GM12874 (cell line): Measurements from ENCODE around the gene EIF3A.

Experiments
- TF ChIP-seq, protein P1 (sequence below): IDR thresholded peaks from 2 replicates; pipeline ENCODE4 v1.5.1; 2011; ENCODE audit warnings: low read depth, mild to moderate bottlenecking, control low read depth, low read length, moderate library complexity; ENCODE audit not compliant: insufficient read depth

EIF3A gene

DNA sequence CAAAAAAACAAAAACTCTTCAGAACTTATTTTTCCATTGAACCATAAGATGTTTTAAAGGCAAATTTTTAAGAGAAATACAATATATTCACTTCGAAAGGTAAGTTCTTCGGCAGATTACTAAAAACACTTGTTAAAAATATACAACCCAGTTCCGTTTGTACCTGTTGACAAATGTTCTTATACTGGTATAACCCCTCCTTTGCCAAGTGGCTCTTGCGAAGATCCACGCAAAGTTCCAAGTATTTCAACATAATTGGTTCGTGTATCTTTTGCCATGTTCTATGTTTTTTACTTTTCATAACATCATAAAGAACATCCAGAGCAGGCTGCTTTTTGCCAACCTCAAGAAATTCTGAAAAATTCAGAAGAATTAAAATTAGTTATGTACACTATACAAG is 7.0 kb downstream of the EIF3A start:
- TF ChIP-seq, protein P1, sequence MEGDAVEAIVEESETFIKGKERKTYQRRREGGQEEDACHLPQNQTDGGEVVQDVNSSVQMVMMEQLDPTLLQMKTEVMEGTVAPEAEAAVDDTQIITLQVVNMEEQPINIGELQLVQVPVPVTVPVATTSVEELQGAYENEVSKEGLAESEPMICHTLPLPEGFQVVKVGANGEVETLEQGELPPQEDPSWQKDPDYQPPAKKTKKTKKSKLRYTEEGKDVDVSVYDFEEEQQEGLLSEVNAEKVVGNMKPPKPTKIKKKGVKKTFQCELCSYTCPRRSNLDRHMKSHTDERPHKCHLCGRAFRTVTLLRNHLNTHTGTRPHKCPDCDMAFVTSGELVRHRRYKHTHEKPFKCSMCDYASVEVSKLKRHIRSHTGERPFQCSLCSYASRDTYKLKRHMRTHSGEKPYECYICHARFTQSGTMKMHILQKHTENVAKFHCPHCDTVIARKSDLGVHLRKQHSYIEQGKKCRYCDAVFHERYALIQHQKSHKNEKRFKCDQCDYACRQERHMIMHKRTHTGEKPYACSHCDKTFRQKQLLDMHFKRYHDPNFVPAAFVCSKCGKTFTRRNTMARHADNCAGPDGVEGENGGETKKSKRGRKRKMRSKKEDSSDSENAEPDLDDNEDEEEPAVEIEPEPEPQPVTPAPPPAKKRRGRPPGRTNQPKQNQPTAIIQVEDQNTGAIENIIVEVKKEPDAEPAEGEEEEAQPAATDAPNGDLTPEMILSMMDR: no peak

DNA sequence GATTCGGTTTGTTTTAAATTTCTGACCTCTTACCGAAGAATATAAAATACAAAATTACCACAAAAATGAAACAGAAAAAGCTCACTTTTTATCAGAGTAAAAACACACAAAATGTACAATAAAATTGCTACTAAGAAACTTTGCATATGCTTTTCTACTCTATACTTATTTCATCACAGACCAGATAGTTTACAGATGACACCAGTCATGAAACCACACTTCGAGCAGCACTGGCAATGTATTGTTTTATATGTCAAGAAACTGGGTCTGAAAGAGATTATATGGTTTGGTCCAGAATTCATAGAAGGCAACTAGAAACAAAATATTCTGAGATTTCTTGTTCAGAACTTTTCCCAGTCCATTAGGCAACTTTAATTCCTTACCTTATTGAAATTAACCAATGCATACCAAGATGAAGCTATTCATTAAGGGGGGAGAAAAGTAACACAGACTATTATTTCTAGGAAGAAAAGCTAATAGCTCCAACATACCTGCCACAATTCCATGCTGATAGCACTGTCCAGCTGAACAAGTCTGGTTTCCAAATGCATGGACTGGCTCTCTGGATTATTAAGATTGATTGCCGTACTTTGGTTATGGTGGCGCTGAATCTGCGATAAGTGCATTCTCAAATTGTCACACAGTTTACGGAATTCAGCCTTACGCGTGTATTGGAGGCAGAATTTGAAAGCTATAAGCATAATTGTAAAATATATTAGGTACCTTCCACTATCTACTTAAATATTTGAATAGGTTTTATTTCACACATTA is 10.0 kb downstream of the EIF3A start:
- TF ChIP-seq, protein P1: no peak

DNA sequence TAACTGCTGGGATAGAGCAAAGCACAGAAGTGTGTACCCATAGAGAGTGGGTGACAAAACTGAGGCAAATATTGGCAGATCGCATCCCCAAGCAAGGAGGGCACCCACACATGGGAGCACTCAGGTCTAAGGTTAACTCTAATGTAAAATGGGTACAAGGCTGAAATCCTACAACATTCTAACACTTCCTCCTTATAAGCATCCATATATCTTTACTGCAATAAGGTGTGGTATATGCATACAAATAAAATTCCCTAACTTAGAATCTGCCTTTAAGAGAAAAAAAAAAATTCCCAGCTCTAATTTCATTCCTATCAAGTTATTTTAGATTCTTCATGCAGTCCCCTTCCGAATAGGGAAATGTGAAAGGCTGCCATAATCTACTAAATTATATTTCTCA is 18.7 kb downstream of the EIF3A start:
- TF ChIP-seq, protein P1: no peak

DNA sequence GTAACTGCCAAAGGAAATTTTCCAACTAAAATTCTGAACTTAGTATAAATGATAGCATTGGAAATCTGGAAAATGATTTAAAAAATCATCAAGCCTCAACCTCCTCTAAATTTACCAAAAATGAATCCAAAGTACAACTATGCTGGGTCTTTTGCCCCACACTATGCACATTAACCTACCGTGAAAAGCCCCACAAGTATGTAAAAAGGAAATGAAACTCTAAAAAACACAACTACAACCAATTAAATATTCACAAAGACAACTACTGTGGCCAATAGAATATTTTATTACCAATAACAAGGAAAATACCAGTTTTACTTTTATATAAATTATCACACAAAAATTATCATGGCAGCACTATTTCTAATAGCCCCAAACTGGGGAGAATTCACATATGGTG is 19.3 kb downstream of the EIF3A start:
- TF ChIP-seq, protein P1: no peak

DNA sequence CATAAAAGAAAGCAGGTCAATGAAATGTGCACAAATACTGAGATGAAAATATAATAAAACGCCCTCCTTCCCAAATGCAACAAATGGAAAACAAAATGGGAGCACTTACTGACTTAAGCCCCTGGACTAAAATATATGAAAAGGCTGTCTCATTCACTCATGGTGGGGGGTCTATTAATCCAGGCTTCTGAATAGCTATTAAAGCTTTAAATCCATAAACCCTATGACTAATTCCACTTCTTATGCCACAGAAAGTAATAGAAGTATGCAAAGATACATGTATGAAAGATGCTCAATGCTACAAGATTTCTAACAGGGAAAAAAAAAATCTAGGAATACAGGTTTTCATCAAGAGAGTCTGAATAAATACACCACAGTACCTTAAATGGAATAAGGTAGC is 20.5 kb downstream of the EIF3A start:
- TF ChIP-seq, protein P1: no peak

DNA sequence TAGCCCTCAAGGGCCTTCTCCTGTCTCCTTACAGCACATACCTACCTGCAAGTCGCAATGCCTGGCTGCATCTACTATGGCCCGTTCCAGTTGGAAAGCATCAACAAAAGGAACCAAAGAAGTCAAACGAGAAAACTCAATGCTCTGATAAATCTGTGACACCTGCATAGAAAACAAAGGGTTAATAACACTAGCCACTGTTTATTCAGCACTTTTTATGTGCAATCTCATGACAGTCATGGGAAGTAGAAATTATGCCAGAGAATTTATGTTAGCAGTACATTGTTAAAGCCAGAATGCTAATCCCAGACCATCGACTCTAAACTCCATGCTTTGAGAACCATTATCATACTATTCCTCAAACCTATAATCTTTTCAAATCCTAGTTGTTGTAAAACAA is 21.1 kb downstream of the EIF3A start:
- TF ChIP-seq, protein P1: no peak

DNA sequence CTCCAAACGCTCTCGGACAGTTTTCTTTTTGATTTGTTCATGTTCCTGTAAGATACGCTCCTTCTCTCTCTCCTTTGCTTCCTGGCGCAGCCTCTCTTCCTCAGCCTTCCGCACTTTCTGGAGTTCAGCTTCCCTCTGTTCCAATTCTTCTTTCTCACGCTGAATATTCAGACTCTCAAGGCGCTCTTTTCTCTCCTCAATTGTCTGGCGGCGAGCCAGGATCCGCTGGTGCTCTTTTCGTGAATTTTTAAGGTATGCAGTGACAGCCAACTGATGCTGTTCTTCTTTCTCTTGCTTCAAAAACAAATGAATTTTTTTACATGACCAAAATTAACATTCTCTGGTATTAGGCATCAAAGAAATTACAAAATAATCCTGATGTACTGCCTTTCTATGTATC is 22.6 kb downstream of the EIF3A start:
- TF ChIP-seq, protein P1: no peak
